Psoas muscle (tissue), 8 donors: ENCODE data around the gene ZMYND11. TPM values are rescaled to one million over a fixed set of nuclear protein-coding genes. Genes with fewer than 3 reads are reported as not detected.

Experiments used
- ATAC-seq, 4 donors: fragments of 200-7000 bp; cut with Tn5 transposase; one replicate each; pipeline ENCODE4 v1.9.1; 2020; ENCODE audit warnings: moderate library complexity in 3 of 4, mild to moderate bottlenecking in 2 of 4
- DNase-seq, 2 donors: peaks; one replicate each; pipeline ENCODE4 v3.0.0-alpha.2; 2020
- H3K27ac ChIP-seq: fragments of 200-600 bp; one replicate; pipeline ENCODE4 v1.8.0; 2022
- H3K27me3 ChIP-seq, 3 donors: fragments of 200-600 bp in 1 of 3; one replicate each; pipeline versions ENCODE4 v1.6.1 to v1.8.0; 2013 to 2022; ENCODE audit warnings: low read length in 2 of 3, mild to moderate bottlenecking in 2 of 3, moderate library complexity in 1 of 3; ENCODE audit not compliant: insufficient read depth in 3 of 3
- H3K36me3 ChIP-seq, 2 donors: fragments of 200-600 bp in 1 of 2; one replicate each; pipeline versions ENCODE4 v1.6.1 to v1.8.0; 2013 to 2022; ENCODE audit warnings: low read depth in 1 of 2, mild to moderate bottlenecking in 1 of 2, moderate library complexity in 1 of 2; ENCODE audit not compliant: insufficient read depth in 1 of 2
- H3K4me1 ChIP-seq: fragments of 200-600 bp; one replicate; pipeline ENCODE4 v1.8.0; 2022
- H3K4me3 ChIP-seq: fragments of 200-600 bp; one replicate; pipeline ENCODE4 v1.8.0; 2022; ENCODE audit warnings: mild to moderate bottlenecking
- H3K9me3 ChIP-seq: fragments of 200-600 bp; one replicate; pipeline ENCODE4 v1.8.0; 2022
- CTCF ChIP-seq: fragments of 200-600 bp; IDR thresholded peaks from one replicate; pipeline ENCODE4 v1.8.0; 2022; ENCODE audit warnings: antibody characterized with exemption
- WGBS, 3 donors: extraction: QIAGEN DNeasy Blood & Tissue Kit; methylation state at CpG; one replicate each; pipeline versions ENCODE4 v1.1.6 to v1.1.7; 2013; 5-methylcytosine and 5-hydroxymethylcytosine counted together
- intact Hi-C, 2 donors: fragments of 100-400 bp; cut with DNase I; formaldehyde crosslinking; loops; one replicate each; pipeline versions ENCODE4 v1.11.0 to v1.14.2; 2022
- polyA plus RNA-seq, 3 donors: library from polyadenylated mRNA; stranded (reverse); fragments of 200-250 nt; gene quantifications; one replicate each; pipeline ENCODE4 v1.2.3, GENCODE V29; 2013
- total RNA-seq, 4 donors: library from RNA; stranded (reverse); fragmentation: NEBNext Ultra II Directional in 2 of 4; extraction: Animal tissue kit (Norgen Biotek cat#: 25700) in 2 of 4; gene quantifications; one replicate each; pipeline versions ENCODE4 v1.2.1 to v1.2.4, GENCODE V29; 2021 to 2023
- donor health status: healthy with polysubstance abuse.
- donor health status: DM: no; HTN: no; CAD: no; lungs with moderate emphysema.
- donor health status: Bipolar disorder and iron deficiency.
- donor health status: healthy.
- donor health status: DM: yes; HTN: yes; CAD: no.
- donor health status: DM: no; HTN: no; CAD: no.
- donor health status: DM: no; HTN: no; CAD: no.
- donor health status: DM: yes; HTN: yes; CAD: no.

The ZMYND11 gene
- total and polyA plus RNA-seq, 7 donors = 27.2 to 75.9 (median 60.3) TPM

DNA sequence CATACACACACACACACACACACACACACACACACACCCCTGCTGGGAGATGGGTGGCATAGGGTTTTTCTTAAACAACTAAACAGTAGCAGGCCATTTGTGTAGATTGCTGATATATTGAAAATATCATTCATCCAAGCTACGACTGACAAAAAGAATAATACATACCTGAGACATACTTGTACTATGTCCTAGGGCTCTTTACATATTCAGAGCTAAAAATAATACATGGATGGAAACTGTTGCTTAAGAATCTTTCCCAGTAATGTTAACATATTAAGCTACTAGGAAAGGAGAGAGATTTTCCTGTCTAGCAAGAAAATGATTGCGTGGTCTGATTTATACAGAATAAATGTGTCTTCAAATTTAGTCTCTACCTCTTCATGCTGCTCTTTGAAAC lies 46.0 kb upstream of the ZMYND11 start:
- intact Hi-C loops = no loop called here
- ATAC-seq = no peak
- no peaks in the 10 kb centered on the region for H3K36me3 ChIP-seq
- no peaks in the 10 kb centered on the region for H3K9me3 ChIP-seq
- 64 to 67% (median 64%) methylated on average over 2 of the region's 2 CpGs for WGBS, 3 donors
- H3K4me3 ChIP-seq = no peak overlapping the region
- no peak overlapping the region for H3K27ac ChIP-seq
- no peaks in the 10 kb centered on the region for H3K4me1 ChIP-seq
- no peak for DNase-seq
- TF ChIP-seq CTCF = no peak
- no peaks in the 10 kb centered on the region for H3K27me3 ChIP-seq

DNA sequence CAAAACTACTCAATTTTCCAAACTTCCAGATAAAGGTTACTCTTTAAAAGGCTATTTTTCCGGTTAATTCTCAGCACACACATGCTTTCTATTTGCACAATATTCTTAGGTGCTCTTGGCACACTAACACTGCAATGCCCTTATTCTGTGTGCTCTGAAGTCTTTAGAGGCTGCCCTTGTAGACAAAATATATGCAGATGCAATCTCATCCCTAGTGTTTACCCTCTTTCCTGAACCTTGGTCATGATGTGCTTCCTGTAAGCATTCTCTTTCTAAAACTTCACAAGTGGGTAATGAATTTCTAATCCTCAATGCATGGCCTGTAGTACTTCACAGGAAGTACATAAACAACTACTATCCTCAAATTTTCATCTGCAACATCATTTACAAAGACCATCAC lies 45.1 kb upstream of the ZMYND11 start:
- Histone ChIP-seq H3K36me3 (no peaks in the 10 kb centered on the region), H3K27me3 (no peaks in the 10 kb centered on the region), H3K9me3 (no peaks in the 10 kb centered on the region), H3K4me1 (no peaks in the 10 kb centered on the region), H3K4me3 (no peak overlapping the region), H3K27ac (no peak overlapping the region)
- DNase-seq = no peak
- no peak for ATAC-seq
- intact Hi-C loops = no loop called here
- 88 to 96% (median 90%) methylated on average over 1 of the region's 1 CpG for WGBS, 3 donors
- no peak for TF ChIP-seq CTCF

DNA sequence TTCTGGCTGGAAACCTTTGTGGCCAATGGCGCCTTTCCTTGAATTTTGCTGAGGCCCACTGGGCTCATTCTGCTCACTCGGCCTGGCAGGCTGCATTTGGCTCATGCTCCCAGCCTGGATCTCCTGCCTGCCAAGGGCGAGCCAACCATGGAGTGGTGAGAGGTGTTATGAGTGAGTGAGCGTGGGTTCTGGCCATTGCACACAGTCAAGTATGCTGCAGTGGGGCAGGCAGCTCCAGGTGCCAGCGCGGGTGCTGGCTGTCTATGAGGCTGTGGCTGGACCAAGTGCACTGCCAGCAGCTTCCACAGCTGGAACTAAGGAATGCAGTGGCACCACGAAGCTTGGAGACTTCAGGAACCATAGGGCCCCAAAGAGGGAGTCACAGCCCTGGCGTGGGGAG lies 43.9 kb upstream of the ZMYND11 start:
- TF ChIP-seq CTCF = no peak
- Histone ChIP-seq H3K27ac (no peak overlapping the region), H3K4me1 (no peaks in the 10 kb centered on the region), H3K9me3 (peaks cover 5% of the 10 kb centered on the region), H3K27me3 (no peaks in the 10 kb centered on the region), H3K4me3 (no peak overlapping the region), H3K36me3 (no peaks in the 10 kb centered on the region)
- DNase-seq (no peak), ATAC-seq (no peak)
- 61 to 75% (median 67%) methylated on average over 8 of the region's 8 CpGs for WGBS, 3 donors
- intact Hi-C loops = no loop called here

GRCh38 chr10:92153-92552 lies 43.1 kb upstream of the ZMYND11 start:
- H3K4me3 ChIP-seq = no peak overlapping the region
- no peak for DNase-seq
- TF ChIP-seq CTCF = no peak
- no peaks in the 10 kb centered on the region for H3K4me1 ChIP-seq
- ATAC-seq = no peak
- H3K27me3 ChIP-seq = no peaks in the 10 kb centered on the region
- no peaks in the 10 kb centered on the region for H3K36me3 ChIP-seq
- WGBS, 3 donors = 78 to 88% (median 79%) methylated on average over 4 of the region's 4 CpGs
- H3K9me3 ChIP-seq = peaks cover 5% of the 10 kb centered on the region
- intact Hi-C loops = no loop called here
- H3K27ac ChIP-seq = no peak overlapping the region

- intact Hi-C loops = no loop called here
- Histone ChIP-seq H3K27ac (no peak overlapping the region), H3K27me3 (no peaks in the 10 kb centered on the region), H3K36me3 (no peaks in the 10 kb centered on the region), H3K9me3 (peaks cover 5% of the 10 kb centered on the region), H3K4me3 (no peak overlapping the region), H3K4me1 (no peaks in the 10 kb centered on the region)
- ATAC-seq = no peak
- DNase-seq = no peak
- 88 to 92% (median 90%) methylated on average over 2 of the region's 2 CpGs for WGBS, 3 donors
- no peak for TF ChIP-seq CTCF
These were observed 42.4 kb upstream of the ZMYND11 start for GRCh38 chr10:92846-93245.
